ENCODE data around the gene HBB. TPM values are rescaled to one million over a fixed set of nuclear protein-coding genes. Genes with fewer than 3 reads are reported as not detected.
"Not testable (repeated sequence)": the region's sequence is repeated elsewhere in the genome, so short reads cannot be mapped to it uniquely, and the experiment has no call there.

HBB gene
- total RNA-seq, 1 donor from 2014 or later = not detected

DNA sequence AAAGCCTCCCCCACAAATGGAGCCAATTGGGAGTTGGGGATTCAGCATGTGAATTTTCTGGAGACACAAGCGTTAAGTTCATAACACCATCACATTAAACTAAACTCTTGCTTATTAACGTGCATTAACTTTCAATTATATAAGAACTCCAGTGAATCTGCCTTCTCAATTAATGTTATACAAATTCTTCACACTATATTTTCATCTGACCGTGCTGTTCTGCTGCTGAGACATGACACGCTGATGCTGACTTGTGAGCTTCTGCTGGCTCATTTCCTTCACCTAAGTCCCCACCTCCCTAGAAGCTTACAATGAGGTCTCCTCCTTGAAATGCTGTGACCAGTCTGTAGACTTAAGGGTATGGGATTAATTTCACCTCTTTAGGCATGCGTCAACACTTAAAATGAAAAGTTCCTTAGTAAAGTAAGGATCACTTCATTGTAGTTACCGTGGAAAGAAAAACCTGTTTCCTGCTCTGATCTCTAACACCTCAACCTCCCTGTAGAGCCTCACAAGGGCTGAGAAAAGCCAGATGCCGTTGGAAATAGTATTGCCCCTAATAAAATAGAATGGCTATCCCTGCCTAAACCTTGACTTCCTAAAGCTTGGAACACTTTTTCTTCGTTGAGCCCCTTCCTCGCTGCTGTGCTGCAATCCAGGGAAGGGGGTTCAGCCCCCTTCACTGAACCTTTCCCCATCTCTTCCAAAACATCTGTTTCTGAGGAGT lies 25.5 kb upstream of the HBB start:
- DNase-seq (ENCODE audit: low read depth) = no peak
- H3K4me3 ChIP-seq (ENCODE audit: low read depth, low read length) = no peak overlapping the region
- TF ChIP-seq, protein P1, sequence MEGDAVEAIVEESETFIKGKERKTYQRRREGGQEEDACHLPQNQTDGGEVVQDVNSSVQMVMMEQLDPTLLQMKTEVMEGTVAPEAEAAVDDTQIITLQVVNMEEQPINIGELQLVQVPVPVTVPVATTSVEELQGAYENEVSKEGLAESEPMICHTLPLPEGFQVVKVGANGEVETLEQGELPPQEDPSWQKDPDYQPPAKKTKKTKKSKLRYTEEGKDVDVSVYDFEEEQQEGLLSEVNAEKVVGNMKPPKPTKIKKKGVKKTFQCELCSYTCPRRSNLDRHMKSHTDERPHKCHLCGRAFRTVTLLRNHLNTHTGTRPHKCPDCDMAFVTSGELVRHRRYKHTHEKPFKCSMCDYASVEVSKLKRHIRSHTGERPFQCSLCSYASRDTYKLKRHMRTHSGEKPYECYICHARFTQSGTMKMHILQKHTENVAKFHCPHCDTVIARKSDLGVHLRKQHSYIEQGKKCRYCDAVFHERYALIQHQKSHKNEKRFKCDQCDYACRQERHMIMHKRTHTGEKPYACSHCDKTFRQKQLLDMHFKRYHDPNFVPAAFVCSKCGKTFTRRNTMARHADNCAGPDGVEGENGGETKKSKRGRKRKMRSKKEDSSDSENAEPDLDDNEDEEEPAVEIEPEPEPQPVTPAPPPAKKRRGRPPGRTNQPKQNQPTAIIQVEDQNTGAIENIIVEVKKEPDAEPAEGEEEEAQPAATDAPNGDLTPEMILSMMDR (conservative IDR thresholded peaks at IDR 0.05; ENCODE audit: low read depth, low read length) = no peak

DNA sequence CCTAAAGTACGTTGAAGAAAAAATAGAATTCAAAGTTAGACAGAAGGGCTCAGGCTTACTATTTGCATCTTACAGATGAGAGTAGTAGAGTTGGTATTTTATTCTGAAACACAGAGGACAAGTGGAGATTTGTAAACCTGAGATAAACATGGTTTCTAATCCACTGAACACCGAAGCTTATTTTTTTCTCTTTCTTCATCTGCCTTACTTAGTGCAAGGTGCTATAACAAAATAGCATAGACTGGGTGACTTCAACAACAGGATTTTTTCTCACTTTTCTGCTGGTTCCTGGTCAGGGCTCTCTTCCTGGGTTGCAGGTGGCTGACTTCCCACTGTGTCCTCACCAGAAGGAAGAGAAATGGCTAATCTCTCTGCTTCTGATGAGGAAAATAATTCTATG lies 24.9 kb upstream of the HBB start:
- no peak for DNase-seq (ENCODE audit: low read depth)
- TF ChIP-seq, protein P1 (conservative IDR thresholded peaks at IDR 0.05; ENCODE audit: low read depth, low read length) = no peak
- no peak overlapping the region for H3K4me3 ChIP-seq (ENCODE audit: low read depth, low read length)

DNA sequence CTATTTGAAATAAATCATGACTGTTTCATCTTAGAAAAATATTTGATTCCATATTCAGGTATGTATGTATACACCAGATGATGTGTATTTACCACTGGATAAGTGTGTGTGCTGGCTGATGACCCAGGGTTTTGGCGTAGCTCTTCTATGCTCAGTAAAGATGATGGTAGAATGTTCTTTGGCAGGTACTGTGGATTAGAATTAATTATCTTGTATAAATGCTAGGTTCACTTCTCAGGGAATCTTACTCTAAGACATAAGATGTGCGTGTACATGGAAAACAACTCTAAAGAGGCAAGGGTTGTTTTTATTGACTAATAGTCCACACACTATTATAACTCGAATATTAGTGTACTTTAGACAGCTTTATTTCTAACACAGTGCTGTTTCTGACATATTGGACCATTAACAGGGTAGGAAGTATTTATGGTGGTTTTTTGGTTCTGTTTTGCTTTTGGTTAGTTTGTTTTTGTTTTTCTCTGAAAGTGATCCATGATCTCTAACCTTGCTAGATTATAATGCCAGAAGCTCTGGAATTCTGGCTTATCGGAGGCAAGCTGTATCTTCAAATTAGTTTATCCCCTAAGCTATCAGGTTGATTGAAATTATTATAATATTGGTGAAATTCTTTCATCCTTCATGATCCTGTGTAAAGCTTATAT lies 23.8 kb upstream of the HBB start:
- TF ChIP-seq, protein P1 (conservative IDR thresholded peaks at IDR 0.05; ENCODE audit: low read depth, low read length) = no peak

DNA sequence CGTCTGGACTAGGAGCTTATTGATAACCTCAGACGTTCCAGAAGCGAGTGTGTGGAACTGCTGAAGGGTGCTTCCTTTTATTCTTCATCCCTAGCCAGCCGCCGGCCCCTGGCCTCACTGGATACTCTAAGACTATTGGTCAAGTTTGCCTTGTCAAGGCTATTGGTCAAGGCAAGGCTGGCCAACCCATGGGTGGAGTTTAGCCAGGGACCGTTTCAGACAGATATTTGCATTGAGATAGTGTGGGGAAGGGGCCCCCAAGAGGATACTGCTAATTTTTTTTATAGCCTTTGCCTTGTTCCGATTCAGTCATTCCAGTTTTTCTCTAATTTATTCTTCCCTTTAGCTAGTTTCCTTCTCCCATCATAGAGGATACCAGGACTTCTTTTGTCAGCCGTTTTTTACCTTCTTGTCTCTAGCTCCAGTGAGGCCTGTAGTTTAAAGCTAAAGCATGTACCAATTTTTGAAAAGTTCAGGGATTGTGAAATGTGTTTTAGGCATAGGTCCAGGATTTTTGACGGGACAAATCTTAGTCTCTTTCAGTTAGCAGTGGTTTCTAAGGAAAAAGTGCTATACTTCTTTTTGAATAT lies 23.0 kb upstream of the HBB start, which contains the start of gene HBG1:
TSS of gene HBG1 (minus strand) at position 51 of the 590 bp plus-strand sequence. CDS start 53 bp downstream, outside the sequence.
- not testable (repeated sequence) for DNase-seq (ENCODE audit: low read depth); H3K4me3 ChIP-seq (ENCODE audit: low read depth, low read length)

More for the DNA sequence above, 23.8 kb upstream of the HBB start:
- no peak for DNase-seq (ENCODE audit: low read depth)
- no peak overlapping the region for H3K4me3 ChIP-seq (ENCODE audit: low read depth, low read length)

DNA sequence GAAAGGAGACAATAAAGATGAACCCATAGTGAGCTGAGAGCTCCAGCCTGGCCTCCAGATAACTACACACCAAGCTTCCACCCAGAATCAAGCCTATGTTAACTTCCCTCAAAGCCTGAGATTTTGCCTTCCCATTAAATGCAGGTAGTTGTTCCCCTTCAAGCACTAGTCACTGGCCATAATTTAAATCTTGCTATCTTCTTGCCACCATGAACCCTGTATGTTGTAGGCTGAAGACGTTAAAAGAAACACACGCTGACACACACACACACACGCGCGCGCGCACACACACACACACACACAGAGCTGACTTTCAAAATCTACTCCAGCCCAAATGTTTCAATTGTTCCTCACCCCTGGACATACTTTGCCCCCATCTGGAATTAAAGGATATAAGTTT lies 21.6 kb upstream of the HBB start:
- not testable (repeated sequence) for H3K4me3 ChIP-seq (ENCODE audit: low read depth, low read length); DNase-seq (ENCODE audit: low read depth)

DNA sequence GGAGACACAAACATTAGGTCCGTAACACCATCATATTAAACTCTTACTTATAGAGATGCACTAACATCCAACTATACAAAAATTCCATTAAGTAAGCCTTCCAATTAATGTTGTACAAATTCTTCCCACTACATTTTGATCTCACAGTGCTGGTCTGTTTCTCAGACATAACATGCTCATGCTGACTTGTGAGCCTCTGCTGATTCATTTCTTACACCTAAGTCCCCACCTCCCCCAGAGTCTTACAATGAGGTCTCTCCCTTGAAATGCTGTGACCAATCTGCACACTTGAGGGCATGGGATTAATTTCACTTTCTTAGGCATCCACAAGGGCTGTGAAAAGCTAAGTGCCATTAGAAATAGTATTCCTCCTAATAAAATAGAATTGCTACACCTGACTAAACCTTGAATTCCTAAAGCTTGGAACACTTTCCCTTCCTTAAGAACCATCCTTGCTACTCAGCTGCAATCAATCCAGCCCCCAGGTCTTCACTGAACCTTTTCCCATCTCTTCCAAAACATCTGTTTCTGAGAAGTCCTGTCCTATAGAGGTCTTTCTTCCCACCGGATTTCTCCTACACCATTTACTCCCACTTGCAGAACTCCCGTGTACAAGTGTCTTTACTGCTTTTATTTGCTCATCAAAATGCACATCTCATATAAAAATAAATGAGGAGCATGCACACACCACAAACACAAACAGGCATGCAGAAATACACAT lies 20.8 kb upstream of the HBB start:
- DNase-seq (ENCODE audit: low read depth) = no peak
- TF ChIP-seq, protein P1 (conservative IDR thresholded peaks at IDR 0.05; ENCODE audit: low read depth, low read length) = no peak
- no peak overlapping the region for H3K4me3 ChIP-seq (ENCODE audit: low read depth, low read length)

DNA sequence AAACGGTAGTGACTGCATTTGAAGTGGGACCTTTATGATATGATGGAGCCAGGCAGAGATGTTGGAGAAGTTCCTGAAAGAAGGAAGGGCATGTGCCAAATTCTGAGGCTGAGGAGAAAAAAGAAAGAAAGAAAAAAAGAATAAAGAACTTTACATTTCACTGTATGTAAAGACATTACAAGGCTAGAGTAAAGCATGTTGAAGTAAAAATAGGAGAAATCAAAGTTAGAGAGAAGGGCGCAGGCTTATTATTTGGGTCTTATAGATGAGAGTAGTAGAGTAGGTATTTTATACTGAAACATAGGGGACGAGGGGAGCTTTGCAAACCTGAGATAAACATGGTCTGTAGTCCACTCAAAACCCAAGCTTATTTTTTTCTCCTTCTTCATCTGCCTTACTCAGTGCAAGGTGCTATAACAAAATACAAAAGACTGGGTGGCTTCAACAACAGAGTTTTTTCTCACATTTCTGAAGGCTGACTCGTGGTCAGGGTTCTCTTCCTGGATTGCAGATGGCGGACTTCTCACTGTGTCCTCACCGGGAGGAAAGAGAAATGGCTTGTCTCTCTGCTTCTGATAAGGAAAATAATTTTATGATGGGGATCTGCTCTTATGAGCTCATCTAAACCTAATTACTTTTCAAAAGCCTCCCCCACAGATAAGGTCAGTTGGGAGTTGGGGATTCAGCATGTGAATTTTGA lies 20.1 kb upstream of the HBB start:
- no peak for DNase-seq (ENCODE audit: low read depth)
- no peak overlapping the region for H3K4me3 ChIP-seq (ENCODE audit: low read depth, low read length)
- TF ChIP-seq, protein P1 (conservative IDR thresholded peaks at IDR 0.05; ENCODE audit: low read depth, low read length) = no peak
